AG09309 (cell line): ENCODE results near the gene ADAM23.

Experiments
- DNase-seq: peaks from one replicate; pipeline ENCODE4 v3.0.0-alpha.2; 2010; ENCODE audit warnings: low read depth
- H3K4me3 ChIP-seq: 2 replicates; pipeline ENCODE4 v1.5.1; 2011; ENCODE audit warnings: mild to moderate bottlenecking, low read depth, low read length, moderate library complexity; ENCODE audit not compliant: control insufficient read depth
- TF ChIP-seq, protein P1 (sequence below): IDR thresholded peaks from 2 replicates; pipeline ENCODE4 v1.5.1; 2011; ENCODE audit warnings: mild to moderate bottlenecking, low read depth, low read length, inconsistent platforms; ENCODE audit not compliant: insufficient read depth, control insufficient read depth; ENCODE audit errors: missing control alignments

ADAM23 gene

DNA sequence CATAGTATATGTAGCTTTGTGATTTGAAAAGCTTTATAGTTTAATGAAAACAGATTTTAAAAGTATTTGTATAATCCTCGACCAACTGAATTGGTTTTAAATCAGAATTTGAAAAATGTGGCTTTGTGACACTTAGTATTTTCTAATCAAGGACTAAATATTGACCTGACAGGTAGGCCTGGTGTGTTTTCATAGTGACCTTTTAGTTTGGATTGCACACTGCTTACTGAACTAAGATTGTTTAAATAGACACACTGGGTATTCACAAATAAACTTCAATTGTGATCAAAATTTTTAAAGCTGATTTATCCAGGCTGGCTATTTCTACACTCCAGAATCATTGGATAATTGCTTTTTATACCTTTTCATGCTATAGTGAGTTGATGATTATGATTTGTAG lies 167.1 kb downstream of the ADAM23 start:
- H3K4me3 ChIP-seq, result no peak overlapping the region
- TF ChIP-seq, protein P1, sequence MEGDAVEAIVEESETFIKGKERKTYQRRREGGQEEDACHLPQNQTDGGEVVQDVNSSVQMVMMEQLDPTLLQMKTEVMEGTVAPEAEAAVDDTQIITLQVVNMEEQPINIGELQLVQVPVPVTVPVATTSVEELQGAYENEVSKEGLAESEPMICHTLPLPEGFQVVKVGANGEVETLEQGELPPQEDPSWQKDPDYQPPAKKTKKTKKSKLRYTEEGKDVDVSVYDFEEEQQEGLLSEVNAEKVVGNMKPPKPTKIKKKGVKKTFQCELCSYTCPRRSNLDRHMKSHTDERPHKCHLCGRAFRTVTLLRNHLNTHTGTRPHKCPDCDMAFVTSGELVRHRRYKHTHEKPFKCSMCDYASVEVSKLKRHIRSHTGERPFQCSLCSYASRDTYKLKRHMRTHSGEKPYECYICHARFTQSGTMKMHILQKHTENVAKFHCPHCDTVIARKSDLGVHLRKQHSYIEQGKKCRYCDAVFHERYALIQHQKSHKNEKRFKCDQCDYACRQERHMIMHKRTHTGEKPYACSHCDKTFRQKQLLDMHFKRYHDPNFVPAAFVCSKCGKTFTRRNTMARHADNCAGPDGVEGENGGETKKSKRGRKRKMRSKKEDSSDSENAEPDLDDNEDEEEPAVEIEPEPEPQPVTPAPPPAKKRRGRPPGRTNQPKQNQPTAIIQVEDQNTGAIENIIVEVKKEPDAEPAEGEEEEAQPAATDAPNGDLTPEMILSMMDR, result no peak
- no peak for DNase-seq

DNA sequence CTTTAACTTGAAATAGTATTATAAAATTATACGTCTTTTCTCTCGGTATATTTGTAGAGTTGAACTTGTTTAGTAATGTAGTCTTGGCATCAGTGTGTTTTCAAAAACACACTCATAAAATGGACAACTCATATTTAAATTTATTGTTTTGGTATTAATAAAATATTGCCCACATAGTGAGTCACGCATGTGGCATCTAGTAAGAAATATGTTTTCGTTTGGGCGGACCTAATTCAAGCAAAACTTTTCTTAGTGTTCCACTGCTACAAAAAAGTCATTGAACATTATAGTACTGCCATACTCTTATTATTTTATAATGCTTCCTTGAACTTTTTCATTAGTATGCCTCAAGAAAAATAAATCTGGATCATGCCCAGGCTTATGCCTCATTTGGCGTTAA lies 167.9 kb downstream of the ADAM23 start:
- no peak overlapping the region for H3K4me3 ChIP-seq
- TF ChIP-seq, protein P1, result no peak
- no peak for DNase-seq

- no peak for DNase-seq
- no peak overlapping the region for H3K4me3 ChIP-seq
- TF ChIP-seq, protein P1, result no peak
These were observed 168.4 kb downstream of the ADAM23 start for GRCh38 chr2:206611736-206612135.

DNA sequence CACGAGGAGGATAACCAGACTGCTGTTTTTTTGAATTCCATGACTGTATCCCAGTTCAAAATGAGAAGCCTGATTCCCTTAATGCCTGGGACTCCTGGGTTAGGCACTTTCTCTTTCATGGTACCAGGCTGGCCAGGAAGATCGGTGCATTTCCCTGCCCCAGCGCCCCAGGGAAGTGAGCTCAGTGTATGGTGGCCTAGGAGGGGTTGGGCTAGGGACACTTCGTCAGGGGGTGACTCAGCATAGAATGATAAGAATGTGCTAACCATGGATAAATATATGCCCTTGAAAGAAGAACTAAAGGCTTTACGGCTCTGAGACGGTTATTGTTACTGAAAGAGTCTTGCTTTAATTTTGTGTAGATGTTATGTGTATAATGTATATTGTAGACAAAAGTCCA lies 171.5 kb downstream of the ADAM23 start:
- TF ChIP-seq, protein P1, result no peak
- H3K4me3 ChIP-seq, result no peak overlapping the region
- no peak for DNase-seq

- H3K4me3 ChIP-seq, result no peak overlapping the region
- TF ChIP-seq, protein P1, result no peak
- no peak for DNase-seq
These were observed 172.2 kb downstream of the ADAM23 start for GRCh38 chr2:206615417-206616089.

GRCh38 chr2:206616151-206616550 lies 172.8 kb downstream of the ADAM23 start:
- TF ChIP-seq, protein P1, result no peak
- H3K4me3 ChIP-seq, result no peak overlapping the region
- no peak for DNase-seq
